ENCODE results near the gene GALNT18.
"Not testable (repeated sequence)": the region's sequence is repeated elsewhere in the genome, so short reads cannot be mapped to it uniquely, and the experiment has no call there.

Gene GALNT18

DNA sequence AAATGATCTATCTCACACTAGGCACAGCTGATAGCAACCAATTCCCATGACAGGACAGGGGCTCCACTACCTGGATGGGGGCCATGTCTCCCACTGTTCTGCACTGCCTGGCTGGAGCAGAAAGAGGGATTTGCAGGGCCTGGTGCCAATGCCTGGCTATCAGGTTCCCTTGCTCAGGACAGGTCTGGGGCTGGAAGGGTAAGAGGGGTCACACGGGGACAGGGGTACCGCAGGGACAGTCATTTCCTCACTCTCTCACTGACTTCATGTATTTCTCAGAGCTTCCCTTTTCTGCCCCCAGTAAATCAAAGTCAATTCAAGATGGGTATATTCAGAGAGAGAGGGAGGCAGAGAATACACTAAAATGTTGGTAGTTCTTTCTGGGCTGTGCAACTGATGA lies 149.7 kb downstream of the GALNT18 start:
- in situ Hi-C loops (cut with HindIII; ENCODE audit: low sequenced_read_pairs): no loop called here

DNA sequence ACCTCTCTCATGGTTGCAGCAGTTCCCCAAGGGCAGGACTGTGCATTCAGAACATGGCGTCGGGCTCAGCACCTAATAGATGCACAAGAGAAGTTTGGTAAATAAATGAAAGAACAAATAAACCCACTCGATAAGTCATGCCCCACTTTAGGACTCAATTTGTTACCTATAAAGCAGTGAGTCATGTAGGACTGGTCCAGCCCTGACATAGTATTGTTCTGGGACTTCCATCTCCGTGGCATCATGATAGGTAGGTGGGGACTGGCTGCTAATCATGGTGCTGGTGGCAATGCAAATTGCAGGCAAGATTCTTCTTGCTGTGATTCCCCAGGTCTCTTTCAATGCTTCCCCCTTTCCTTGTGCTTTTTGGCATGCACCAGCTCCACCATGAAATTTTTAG lies 150.6 kb downstream of the GALNT18 start:
- in situ Hi-C loops (cut with HindIII; ENCODE audit: low sequenced_read_pairs): no loop called here

DNA sequence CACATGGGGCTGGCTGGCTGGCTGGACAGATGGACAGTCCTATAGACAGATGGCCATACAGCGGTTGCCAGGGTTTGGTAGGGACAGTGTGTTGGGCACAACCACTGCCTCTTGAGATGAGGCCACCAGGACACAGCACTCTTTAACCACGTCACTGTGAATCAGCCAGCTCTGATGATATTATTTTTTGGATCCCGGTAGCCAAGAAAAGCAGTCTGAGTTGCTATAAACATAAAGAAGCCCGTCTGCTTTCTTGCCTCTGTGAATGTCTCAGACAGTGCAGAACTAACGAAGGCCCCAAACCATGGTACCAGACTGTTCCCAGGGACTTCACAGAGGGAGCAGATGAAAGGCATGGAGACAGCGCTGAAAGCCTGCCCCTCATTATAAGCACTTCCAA lies 152.9 kb downstream of the GALNT18 start:
- in situ Hi-C loops (cut with HindIII; ENCODE audit: low sequenced_read_pairs): loop anchor here (5.0 kb wide), 1 partner anchor 42 kb away; no protein-coding TSS in a partner anchor

DNA sequence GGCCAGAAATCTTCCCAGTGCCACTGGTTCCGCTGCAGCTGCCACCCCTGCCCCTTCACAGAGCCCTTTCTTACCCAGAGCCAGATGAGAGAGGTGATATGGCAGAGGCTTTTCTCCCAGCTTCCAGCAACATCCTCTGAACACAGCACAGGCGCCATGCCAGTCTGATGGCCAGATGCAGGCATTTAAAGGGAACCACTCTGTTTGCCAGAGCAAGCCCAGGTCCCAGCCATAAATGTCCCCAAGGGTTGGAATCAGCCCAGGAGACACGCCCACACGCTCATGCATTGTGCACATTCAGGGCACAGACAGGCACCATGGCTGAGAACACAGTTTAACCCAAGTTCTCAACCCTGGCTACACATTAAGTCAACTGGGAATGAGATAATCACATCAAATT lies 154.5 kb downstream of the GALNT18 start:
- in situ Hi-C loops (cut with HindIII; ENCODE audit: low sequenced_read_pairs): loop anchor here (5.0 kb wide), 1 partner anchor 40 kb away; no protein-coding TSS in a partner anchor

GRCh38 chr11:11464555-11464954 lies 157.2 kb downstream of the GALNT18 start:
- in situ Hi-C loops (cut with HindIII; ENCODE audit: low sequenced_read_pairs): no loop called here

- in situ Hi-C loops (cut with HindIII; ENCODE audit: low sequenced_read_pairs): no loop called here
These were observed 158.4 kb downstream of the GALNT18 start for GRCh38 chr11:11463405-11463804.

DNA sequence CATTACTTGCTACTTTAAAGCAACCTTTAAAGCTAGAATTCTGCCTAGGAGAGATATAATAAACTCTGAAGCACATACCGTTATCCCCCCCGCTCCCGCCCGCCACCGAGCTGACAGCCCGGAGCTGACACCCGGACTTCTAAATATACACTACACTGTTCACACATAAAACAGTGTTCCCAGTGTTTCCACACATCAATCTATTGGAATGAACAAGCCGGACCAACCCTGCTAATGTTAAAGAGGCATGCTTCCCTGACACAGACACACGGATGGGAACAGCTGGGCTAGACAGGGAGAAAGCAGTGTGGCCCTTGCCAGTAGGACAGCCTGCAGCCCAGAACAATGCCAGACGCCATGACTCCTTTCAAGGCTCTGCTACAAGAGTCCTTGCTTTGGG lies 160.3 kb downstream of the GALNT18 start:
- in situ Hi-C loops (cut with HindIII; ENCODE audit: low sequenced_read_pairs): no loop called here

- in situ Hi-C loops (cut with HindIII; ENCODE audit: low sequenced_read_pairs): no loop called here
These were observed 162.2 kb downstream of the GALNT18 start for GRCh38 chr11:11459578-11459977.

- in situ Hi-C loops (cut with HindIII; ENCODE audit: low sequenced_read_pairs): no loop called here
These were observed 163.3 kb downstream of the GALNT18 start for GRCh38 chr11:11458485-11458884.

- in situ Hi-C loops (cut with HindIII; ENCODE audit: low sequenced_read_pairs): no loop called here
These were observed 163.8 kb downstream of the GALNT18 start for GRCh38 chr11:11458001-11458400.

- in situ Hi-C loops (cut with HindIII; ENCODE audit: low sequenced_read_pairs): no loop called here
These were observed 164.9 kb downstream of the GALNT18 start for GRCh38 chr11:11456866-11457265.

DNA sequence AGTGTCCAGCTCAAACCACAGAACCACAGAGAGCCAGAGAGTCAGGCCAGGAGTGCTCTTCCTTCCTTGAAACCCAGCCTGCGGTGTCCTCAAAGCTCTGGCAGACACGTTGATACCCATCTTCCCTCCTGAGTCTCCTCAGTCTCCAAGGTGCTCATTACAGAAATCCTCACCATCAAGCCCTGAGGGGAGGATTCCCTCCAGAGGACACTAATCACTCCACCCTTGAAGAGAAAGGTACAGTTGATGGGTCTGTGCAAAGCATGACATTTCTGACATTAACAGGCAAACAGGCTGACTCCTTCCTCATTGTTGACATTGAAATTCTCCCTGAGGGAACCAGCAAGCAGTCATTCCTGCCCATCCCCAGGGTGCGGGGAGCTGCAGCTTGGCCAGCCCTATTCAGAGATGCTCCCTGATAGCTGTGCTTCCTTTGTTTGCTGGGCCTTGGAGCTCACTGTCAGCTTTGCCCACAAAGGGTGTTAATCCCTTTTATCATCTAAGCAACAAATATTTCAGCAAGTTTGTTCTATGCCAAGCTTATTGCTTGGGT lies 167.1 kb downstream of the GALNT18 start:
- in situ Hi-C loops (cut with HindIII; ENCODE audit: low sequenced_read_pairs): no loop called here

GRCh38 chr11:11451501-11452005 lies 170.3 kb downstream of the GALNT18 start:
- in situ Hi-C loops (cut with HindIII; ENCODE audit: low sequenced_read_pairs): no loop called here

DNA sequence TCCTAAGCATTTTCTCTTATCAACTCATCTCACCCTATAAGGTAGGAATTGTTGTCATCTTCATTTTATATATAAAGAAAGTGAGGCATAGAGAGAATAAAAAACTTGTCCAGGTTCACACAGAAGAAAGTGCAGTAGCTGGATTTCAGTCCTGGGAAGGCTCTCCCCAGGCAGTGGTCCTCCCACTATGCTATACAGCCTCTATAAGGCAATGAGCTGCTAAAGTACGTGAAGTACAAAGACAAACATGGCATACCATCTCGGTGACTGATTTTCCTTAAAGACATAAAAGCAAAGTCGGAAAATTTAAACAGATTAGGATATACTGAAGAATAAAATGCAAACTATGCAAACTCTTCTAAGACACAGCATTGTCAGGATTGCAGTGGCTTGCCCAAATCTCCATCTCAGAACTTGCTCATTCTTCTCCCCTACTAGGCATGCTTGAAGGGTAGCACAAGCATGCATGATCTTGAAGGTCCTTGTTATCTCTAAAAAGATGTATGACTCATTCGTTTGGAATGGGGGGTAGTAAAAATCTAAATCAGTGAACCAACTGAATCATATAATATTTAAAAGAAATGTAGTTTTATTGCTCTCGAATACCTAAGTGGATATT lies 171.0 kb downstream of the GALNT18 start:
- in situ Hi-C loops (cut with HindIII; ENCODE audit: low sequenced_read_pairs): no loop called here

DNA sequence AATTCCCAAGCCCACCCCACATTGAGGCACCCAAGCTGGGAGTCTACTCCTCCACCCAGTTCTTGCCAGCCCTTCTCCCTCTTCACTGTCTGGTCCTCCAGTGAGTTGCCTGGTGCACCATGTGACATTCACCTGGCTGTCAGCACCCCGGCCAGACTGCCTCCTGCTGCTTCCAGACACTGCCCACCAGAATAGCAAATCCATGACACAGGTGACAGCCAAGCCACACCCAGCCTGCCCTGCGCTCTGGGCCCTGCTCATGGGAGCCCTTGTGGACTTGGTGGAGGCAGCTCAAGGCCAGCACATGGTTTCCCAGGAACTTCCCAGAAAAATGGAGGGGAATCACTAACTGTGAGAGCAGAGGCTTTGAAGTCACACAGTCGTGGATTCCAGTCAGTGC lies 172.5 kb downstream of the GALNT18 start:
- in situ Hi-C loops (cut with HindIII; ENCODE audit: low sequenced_read_pairs): no loop called here

- in situ Hi-C loops (cut with HindIII; ENCODE audit: low sequenced_read_pairs): no loop called here
These were observed 173.2 kb downstream of the GALNT18 start for GRCh38 chr11:11448626-11449025.

- in situ Hi-C loops (cut with HindIII; ENCODE audit: low sequenced_read_pairs): not testable (repeated sequence)
These were observed 174.2 kb downstream of the GALNT18 start for GRCh38 chr11:11447601-11448000.

DNA sequence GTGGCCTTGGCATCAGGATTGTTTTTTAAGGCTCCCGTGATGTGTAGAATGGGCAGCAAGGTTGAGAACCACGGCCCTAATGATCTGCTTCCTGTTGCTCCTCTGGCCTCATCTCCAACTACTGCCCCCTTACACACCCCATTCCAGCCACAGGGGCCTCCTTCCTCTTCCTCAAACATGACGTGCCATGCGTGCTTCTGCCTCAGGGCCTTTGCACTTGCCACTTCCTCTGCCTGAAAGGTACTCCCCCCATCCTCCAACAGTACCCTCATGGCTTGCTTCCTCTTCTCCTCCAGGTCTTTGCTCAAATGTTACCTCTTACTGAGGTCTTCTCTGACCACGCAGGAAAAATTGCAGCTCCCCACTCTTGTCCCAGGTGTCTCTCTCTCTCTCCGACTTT lies 174.8 kb downstream of the GALNT18 start:
- in situ Hi-C loops (cut with HindIII; ENCODE audit: low sequenced_read_pairs): no loop called here

- in situ Hi-C loops (cut with HindIII; ENCODE audit: low sequenced_read_pairs): no loop called here
These were observed 175.2 kb downstream of the GALNT18 start for GRCh38 chr11:11446564-11446963.

DNA sequence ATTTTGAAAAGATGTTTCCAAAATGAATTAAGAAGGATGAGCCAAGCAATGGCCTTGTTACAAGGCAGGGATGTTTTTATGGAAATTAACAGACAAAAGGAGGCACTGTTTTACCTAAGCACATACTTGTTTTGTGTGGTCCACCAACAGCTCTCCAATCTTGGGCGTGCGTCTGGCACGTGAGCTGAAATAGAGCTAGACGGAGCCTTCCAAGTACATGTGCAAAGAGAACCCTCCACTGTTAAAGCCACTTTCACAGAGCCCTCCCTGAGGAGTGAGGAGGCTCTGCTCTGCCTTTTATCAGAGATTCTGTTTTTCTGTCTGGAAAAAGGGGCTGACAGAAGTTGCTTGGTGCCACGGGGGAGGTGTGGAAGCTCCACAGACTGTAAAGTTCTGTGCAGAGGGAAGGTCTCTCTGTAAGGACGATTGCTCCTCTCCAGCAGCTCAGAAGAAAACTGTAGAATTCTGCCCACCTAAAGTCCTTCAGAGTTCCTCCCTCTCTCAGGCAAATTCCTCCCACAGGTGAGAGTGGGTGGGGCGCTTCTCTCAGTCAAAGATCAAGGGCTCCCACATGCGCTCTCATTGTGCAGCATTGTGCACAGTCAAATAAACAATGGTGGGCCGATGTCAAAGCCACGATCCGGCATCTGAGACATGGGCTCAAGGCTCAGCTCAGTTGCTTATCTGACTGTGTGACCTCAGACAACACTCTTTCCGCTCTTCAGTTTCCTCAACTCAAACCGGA lies 176.2 kb downstream of the GALNT18 start:
- in situ Hi-C loops (cut with HindIII; ENCODE audit: low sequenced_read_pairs): no loop called here

GRCh38 chr11:11444804-11445131 lies 177.0 kb downstream of the GALNT18 start:
- in situ Hi-C loops (cut with HindIII; ENCODE audit: low sequenced_read_pairs): no loop called here

All from endothelial cell of hepatic sinusoid (primary cell).